Liver (tissue), 9 donors: Measurements from ENCODE around the gene OTUB1. TPM values are rescaled to one million over a fixed set of nuclear protein-coding genes. Genes with fewer than 3 reads are reported as not detected.

ENCODE experiments used
- DNase-seq: peaks from one replicate; pipeline ENCODE4 v3.0.0-alpha.2; 2017; ENCODE audit warnings: low spot score
- H3K27ac ChIP-seq, 2 donors: one replicate each; pipeline ENCODE4 v1.7.0; 2013; ENCODE audit warnings: inconsistent platforms in 2 of 2, low read length in 2 of 2, control low read depth in 1 of 2, low read depth in 1 of 2, mild to moderate bottlenecking in 1 of 2
- H3K27me3 ChIP-seq, 4 donors: one replicate each; pipeline versions ENCODE4 v1.6.1 to v1.7.0; 2013; ENCODE audit warnings: low read length in 3 of 4, inconsistent platforms in 1 of 4, mild to moderate bottlenecking in 1 of 4, moderate library complexity in 1 of 4; ENCODE audit not compliant: control insufficient read depth in 4 of 4, insufficient read depth in 4 of 4
- H3K36me3 ChIP-seq, 4 donors: one replicate each; pipeline versions ENCODE4 v1.6.1 to v1.7.0; 2013; ENCODE audit warnings: low read length in 3 of 4, mild to moderate bottlenecking in 3 of 4, low read depth in 1 of 4, moderate library complexity in 1 of 4; ENCODE audit not compliant: control insufficient read depth in 4 of 4, insufficient read depth in 3 of 4
- H3K4me1 ChIP-seq, 4 donors: one replicate each; pipeline versions ENCODE4 v1.6.1 to v1.7.0; 2013; ENCODE audit warnings: low read length in 3 of 4, mild to moderate bottlenecking in 3 of 4, moderate library complexity in 1 of 4; ENCODE audit not compliant: control insufficient read depth in 4 of 4, insufficient read depth in 4 of 4
- H3K4me3 ChIP-seq, 3 donors: one replicate each; pipeline versions ENCODE4 v1.6.1 to v1.7.0; 2013; ENCODE audit warnings: low read length in 3 of 3, control low read depth in 1 of 3, low read depth in 1 of 3, mild to moderate bottlenecking in 1 of 3
- H3K9ac ChIP-seq, 2 donors: one replicate each; pipeline ENCODE4 v1.7.0; 2013; ENCODE audit warnings: low read length in 2 of 2, mild to moderate bottlenecking in 2 of 2, moderate library complexity in 2 of 2, control low read depth in 1 of 2, low read depth in 1 of 2
- H3K9me3 ChIP-seq, 4 donors: one replicate each; pipeline versions ENCODE4 v1.6.1 to v1.7.0; 2013; ENCODE audit warnings: low read length in 3 of 4; ENCODE audit not compliant: control insufficient read depth in 4 of 4
- EGR1 ChIP-seq, 2 donors: IDR thresholded peaks; 2 replicates each; pipeline ENCODE4 v1.6.1; 2016 to 2018; ENCODE audit warnings: antibody characterized with exemption in 2 of 2, low read depth in 2 of 2
- FOXA2 ChIP-seq: IDR thresholded peaks from 2 replicates; pipeline ENCODE4 v1.6.1; 2016; ENCODE audit warnings: antibody characterized with exemption
- GABPA ChIP-seq, 2 donors: IDR thresholded peaks in 1 of 2; conservative IDR thresholded peaks in 1 of 2; 2 replicates each; pipeline ENCODE4 v1.6.1; 2016; ENCODE audit warnings: antibody characterized with exemption in 2 of 2, mild to moderate bottlenecking in 1 of 2, moderate library complexity in 1 of 2
- HNF4A ChIP-seq, 2 donors: conservative IDR thresholded peaks; 2 replicates each; pipeline ENCODE4 v1.6.1; 2016; ENCODE audit warnings: antibody characterized with exemption in 2 of 2, mild to moderate bottlenecking in 2 of 2
- HNF4G ChIP-seq: IDR thresholded peaks from 2 replicates; pipeline ENCODE4 v1.6.1; 2016; ENCODE audit warnings: antibody characterized with exemption
- JUND ChIP-seq, 2 donors: IDR thresholded peaks; 2 replicates each; pipeline ENCODE4 v1.6.1; 2016; ENCODE audit warnings: antibody characterized with exemption in 2 of 2
- RAD21 ChIP-seq, 2 donors: IDR thresholded peaks; 2 replicates each; pipeline ENCODE4 v1.6.1; 2016; ENCODE audit warnings: antibody characterized with exemption in 2 of 2, mild to moderate bottlenecking in 2 of 2
- RXRA ChIP-seq, 2 donors: IDR thresholded peaks; 2 replicates each; pipeline ENCODE4 v1.6.1; 2017 to 2018; ENCODE audit warnings: antibody characterized with exemption in 2 of 2, mild to moderate bottlenecking in 1 of 2
- SP1 ChIP-seq: IDR thresholded peaks from 2 replicates; pipeline ENCODE4 v1.6.1; 2018; ENCODE audit warnings: antibody characterized with exemption, mild to moderate bottlenecking
- TAF1 ChIP-seq: conservative IDR thresholded peaks from 2 replicates; pipeline ENCODE4 v1.6.1; 2016; ENCODE audit warnings: antibody characterized with exemption, mild to moderate bottlenecking
- YY1 ChIP-seq: IDR thresholded peaks from 2 replicates; pipeline ENCODE4 v1.6.1; 2016; ENCODE audit warnings: antibody characterized with exemption, mild to moderate bottlenecking
- WGBS: extraction: QIAGEN DNeasy Blood & Tissue Kit; methylation state at CpG from one replicate; pipeline ENCODE4 v1.1.7; 2013; 5-methylcytosine and 5-hydroxymethylcytosine counted together
- polyA plus RNA-seq, 2 donors: library from polyadenylated mRNA; stranded (reverse) in 1 of 2; unstranded in 1 of 2; fragments of 200-250 nt in 1 of 2; fragments of >200 nt in 1 of 2; fragmentation: Nextera tagmentation in 1 of 2; extraction: Ambion mirVana in 1 of 2; gene quantifications; one replicate each; pipeline versions ENCODE4 v1.2.1 to v1.2.3, GENCODE V29; 2013 to 2015
- total RNA-seq, 2 donors: library from RNA; depleted of rRNA; stranded (reverse); fragments of >200 nt; gene quantifications; one replicate each; pipeline ENCODE4 v1.2.3, GENCODE V29; 2014
- TF ChIP-seq, protein P1 (sequence below): IDR thresholded peaks from 2 replicates; pipeline ENCODE4 v1.6.1; 2016; ENCODE audit warnings: antibody characterized with exemption
- TF ChIP-seq, protein P2 (sequence below): fragments of 150-350 bp; IDR thresholded peaks from 2 replicates; pipeline ENCODE4 v1.5.1; 2017; ENCODE audit warnings: improper control_type of control experiment, low read depth, low read length; ENCODE audit not compliant: missing input control
- TF ChIP-seq, protein P3 (sequence below): IDR thresholded peaks from 2 replicates; pipeline ENCODE4 v1.6.1; 2016; ENCODE audit warnings: antibody characterized with exemption, mild to moderate bottlenecking
- TF ChIP-seq, protein P4 (sequence below): IDR thresholded peaks from 2 replicates; pipeline ENCODE4 v1.6.1; 2016; ENCODE audit warnings: antibody characterized with exemption
- donor health status: healthy.
- donor health status: healthy.
- donor health status: healthy.
- donor health status: healthy.
- donor health status: healthy.

The OTUB1 gene
- total and polyA plus RNA-seq, 4 donors, result 18.8 to 44.6 (median 28.5) TPM

GRCh38 chr11:63938479-63939396 is 47.5 kb upstream of the OTUB1 start, which contains the start of gene NAA40:
NAA40 (plus strand) TSS chr11:63939002; CDS start chr11:63939097, 95 bp downstream.
- DNase-seq, result peak; percentile 92
- Histone ChIP-seq H3K4me1 (peaks cover 3 to 16% (median 11%) of the 10 kb centered on the region in 4 donors), H3K9me3 (no peaks in the 10 kb centered on the region), H3K27me3 (no peaks in the 10 kb centered on the region), H3K9ac (peak within 1 kb of the TSS; percentile 45 to 75), H3K4me3 (peak within 1 kb of the TSS; percentile 69 to 73 (median 71)), H3K27ac (peak within 1 kb of the TSS; percentile 18 to 64), H3K36me3 (no peaks in the 10 kb centered on the region)
- under 1% methylated on average over 91 of the region's 92 CpGs for WGBS
- TF ChIP-seq RAD21 (IDR thresholded peaks at IDR 0.05) (no peak), RXRA (IDR thresholded peaks at IDR 0.05) (peak in 1 of 2 donors; percentile 11), SP1 (peak; percentile 68), TAF1 (no peak), HNF4A (conservative IDR thresholded peaks at IDR 0.05) (no peak), HNF4G (no peak), JUND (IDR thresholded peaks at IDR 0.05) (no peak), GABPA (IDR thresholded peaks at IDR 0.05 in 1 of 2, conservative IDR thresholded peaks at IDR 0.05 in 1 of 2) (peak in 1 of 2 donors; percentile 10), YY1 (no peak), EGR1 (IDR thresholded peaks at IDR 0.05; ENCODE audit: low read depth in 2 of 2) (peak in 1 of 2 donors; percentile 54), FOXA2 (no peak)
- TF ChIP-seq, protein P1, sequence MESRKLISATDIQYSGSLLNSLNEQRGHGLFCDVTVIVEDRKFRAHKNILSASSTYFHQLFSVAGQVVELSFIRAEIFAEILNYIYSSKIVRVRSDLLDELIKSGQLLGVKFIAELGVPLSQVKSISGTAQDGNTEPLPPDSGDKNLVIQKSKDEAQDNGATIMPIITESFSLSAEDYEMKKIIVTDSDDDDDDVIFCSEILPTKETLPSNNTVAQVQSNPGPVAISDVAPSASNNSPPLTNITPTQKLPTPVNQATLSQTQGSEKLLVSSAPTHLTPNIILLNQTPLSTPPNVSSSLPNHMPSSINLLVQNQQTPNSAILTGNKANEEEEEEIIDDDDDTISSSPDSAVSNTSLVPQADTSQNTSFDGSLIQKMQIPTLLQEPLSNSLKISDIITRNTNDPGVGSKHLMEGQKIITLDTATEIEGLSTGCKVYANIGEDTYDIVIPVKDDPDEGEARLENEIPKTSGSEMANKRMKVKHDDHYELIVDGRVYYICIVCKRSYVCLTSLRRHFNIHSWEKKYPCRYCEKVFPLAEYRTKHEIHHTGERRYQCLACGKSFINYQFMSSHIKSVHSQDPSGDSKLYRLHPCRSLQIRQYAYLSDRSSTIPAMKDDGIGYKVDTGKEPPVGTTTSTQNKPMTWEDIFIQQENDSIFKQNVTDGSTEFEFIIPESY, result no peak
- TF ChIP-seq, protein P2, sequence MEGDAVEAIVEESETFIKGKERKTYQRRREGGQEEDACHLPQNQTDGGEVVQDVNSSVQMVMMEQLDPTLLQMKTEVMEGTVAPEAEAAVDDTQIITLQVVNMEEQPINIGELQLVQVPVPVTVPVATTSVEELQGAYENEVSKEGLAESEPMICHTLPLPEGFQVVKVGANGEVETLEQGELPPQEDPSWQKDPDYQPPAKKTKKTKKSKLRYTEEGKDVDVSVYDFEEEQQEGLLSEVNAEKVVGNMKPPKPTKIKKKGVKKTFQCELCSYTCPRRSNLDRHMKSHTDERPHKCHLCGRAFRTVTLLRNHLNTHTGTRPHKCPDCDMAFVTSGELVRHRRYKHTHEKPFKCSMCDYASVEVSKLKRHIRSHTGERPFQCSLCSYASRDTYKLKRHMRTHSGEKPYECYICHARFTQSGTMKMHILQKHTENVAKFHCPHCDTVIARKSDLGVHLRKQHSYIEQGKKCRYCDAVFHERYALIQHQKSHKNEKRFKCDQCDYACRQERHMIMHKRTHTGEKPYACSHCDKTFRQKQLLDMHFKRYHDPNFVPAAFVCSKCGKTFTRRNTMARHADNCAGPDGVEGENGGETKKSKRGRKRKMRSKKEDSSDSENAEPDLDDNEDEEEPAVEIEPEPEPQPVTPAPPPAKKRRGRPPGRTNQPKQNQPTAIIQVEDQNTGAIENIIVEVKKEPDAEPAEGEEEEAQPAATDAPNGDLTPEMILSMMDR, result no peak
- TF ChIP-seq, protein P3, sequence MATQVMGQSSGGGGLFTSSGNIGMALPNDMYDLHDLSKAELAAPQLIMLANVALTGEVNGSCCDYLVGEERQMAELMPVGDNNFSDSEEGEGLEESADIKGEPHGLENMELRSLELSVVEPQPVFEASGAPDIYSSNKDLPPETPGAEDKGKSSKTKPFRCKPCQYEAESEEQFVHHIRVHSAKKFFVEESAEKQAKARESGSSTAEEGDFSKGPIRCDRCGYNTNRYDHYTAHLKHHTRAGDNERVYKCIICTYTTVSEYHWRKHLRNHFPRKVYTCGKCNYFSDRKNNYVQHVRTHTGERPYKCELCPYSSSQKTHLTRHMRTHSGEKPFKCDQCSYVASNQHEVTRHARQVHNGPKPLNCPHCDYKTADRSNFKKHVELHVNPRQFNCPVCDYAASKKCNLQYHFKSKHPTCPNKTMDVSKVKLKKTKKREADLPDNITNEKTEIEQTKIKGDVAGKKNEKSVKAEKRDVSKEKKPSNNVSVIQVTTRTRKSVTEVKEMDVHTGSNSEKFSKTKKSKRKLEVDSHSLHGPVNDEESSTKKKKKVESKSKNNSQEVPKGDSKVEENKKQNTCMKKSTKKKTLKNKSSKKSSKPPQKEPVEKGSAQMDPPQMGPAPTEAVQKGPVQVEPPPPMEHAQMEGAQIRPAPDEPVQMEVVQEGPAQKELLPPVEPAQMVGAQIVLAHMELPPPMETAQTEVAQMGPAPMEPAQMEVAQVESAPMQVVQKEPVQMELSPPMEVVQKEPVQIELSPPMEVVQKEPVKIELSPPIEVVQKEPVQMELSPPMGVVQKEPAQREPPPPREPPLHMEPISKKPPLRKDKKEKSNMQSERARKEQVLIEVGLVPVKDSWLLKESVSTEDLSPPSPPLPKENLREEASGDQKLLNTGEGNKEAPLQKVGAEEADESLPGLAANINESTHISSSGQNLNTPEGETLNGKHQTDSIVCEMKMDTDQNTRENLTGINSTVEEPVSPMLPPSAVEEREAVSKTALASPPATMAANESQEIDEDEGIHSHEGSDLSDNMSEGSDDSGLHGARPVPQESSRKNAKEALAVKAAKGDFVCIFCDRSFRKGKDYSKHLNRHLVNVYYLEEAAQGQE, result no peak
- TF ChIP-seq, protein P4, sequence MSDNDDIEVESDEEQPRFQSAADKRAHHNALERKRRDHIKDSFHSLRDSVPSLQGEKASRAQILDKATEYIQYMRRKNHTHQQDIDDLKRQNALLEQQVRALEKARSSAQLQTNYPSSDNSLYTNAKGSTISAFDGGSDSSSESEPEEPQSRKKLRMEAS, result no peak
